Posterior cingulate gyrus (tissue), 11 donors: ENCODE data around the gene EMD.
"Not testable (repeated sequence)": the region's sequence is repeated elsewhere in the genome, so short reads cannot be mapped to it uniquely, and the experiment has no call there.

Source experiments
- DNase-seq, 10 donors: peaks; one replicate each; pipeline versions ENCODE4 v3.0.0 to v3.0.0-alpha.2; 2020 to 2021; ENCODE audit warnings: mixed read lengths in 3 of 10
- intact Hi-C: fragments of 100-400 bp; cut with DNase I; formaldehyde crosslinking; loops from one replicate; pipeline ENCODE4 v1.15.1; 2023

Gene EMD

GRCh38 chrX:154370300-154371016 lies 8.6 kb upstream of the EMD start:
- peak in 2 of 10 donors; percentile 41 to 84 for DNase-seq
- intact Hi-C loops, result no loop called here

- DNase-seq, result peak; percentile 81 to 99 (median 91)
- intact Hi-C loops, result no loop called here
Measured at GRCh38 chrX:154371017-154371788, 7.9 kb upstream of the EMD start.

GRCh38 chrX:154371789-154372300 lies 7.2 kb upstream of the EMD start:
- intact Hi-C loops, result no loop called here
- peak in 1 of 10 donors; percentile 87 for DNase-seq

- intact Hi-C loops, result no loop called here
- no peak for DNase-seq
Measured at GRCh38 chrX:154372612-154373022, 6.5 kb upstream of the EMD start.

GRCh38 chrX:154373340-154374306 lies 5.5 kb upstream of the EMD start:
- DNase-seq, result peak in 6 of 10 donors; percentile 43 to 91 (median 54)
- intact Hi-C loops, result no loop called here

- intact Hi-C loops, result no loop called here
- peak in 2 of 10 donors; percentile 43 to 88 for DNase-seq
Measured at GRCh38 chrX:154374313-154375155, 4.6 kb upstream of the EMD start, which contains the start of gene FLNA. TSS of gene FLNA (minus strand) at chrX:154374634. CDS start at chrX:154371245, 3,389 bp downstream.

GRCh38 chrX:154375156-154375504 lies 4.0 kb upstream of the EMD start:
- no peak for DNase-seq
- intact Hi-C loops, result no loop called here

- no peak for DNase-seq
- intact Hi-C loops, result no loop called here
Measured at GRCh38 chrX:154376774-154377173, 2.3 kb upstream of the EMD start.

- intact Hi-C loops, result no loop called here
- DNase-seq, result peak in 4 of 10 donors; percentile 36 to 91 (median 52)
Measured at GRCh38 chrX:154378059-154378798, 866 bp upstream of the EMD start.

GRCh38 chrX:154379569-154379951 lies 465 bp downstream of the EMD start:
- peak in 1 of 10 donors; percentile 77 for DNase-seq
- intact Hi-C loops, result no loop called here

- DNase-seq, result no peak
- intact Hi-C loops, result no loop called here
Measured at GRCh38 chrX:154380153-154380552, 1.1 kb downstream of the EMD start.

GRCh38 chrX:154380787-154381186 lies 1.7 kb downstream of the EMD start:
- intact Hi-C loops, result no loop called here
- DNase-seq, result no peak

GRCh38 chrX:154381271-154381670 lies 2.2 kb downstream of the EMD start:
- intact Hi-C loops, result no loop called here
- no peak for DNase-seq

- DNase-seq, result no peak
Measured at GRCh38 chrX:154382483-154383069, 3.5 kb downstream of the EMD start.

GRCh38 chrX:154383359-154384283 lies 4.5 kb downstream of the EMD start:
- DNase-seq, result no peak
- intact Hi-C loops, result no loop called here

More at GRCh38 chrX:154382483-154383069, 3.5 kb downstream of the EMD start:
- intact Hi-C loops, result no loop called here

- intact Hi-C loops, result no loop called here
- DNase-seq, result no peak
Measured at GRCh38 chrX:154384284-154384892, 5.3 kb downstream of the EMD start.

- intact Hi-C loops, DNase-seq: not testable (repeated sequence)
Measured at GRCh38 chrX:154388094-154388493, 9.0 kb downstream of the EMD start.
